Prostate gland (tissue), 2 donors: Measurements from ENCODE around the gene CHST11. TPM values are rescaled to one million over a fixed set of nuclear protein-coding genes. Genes with fewer than 3 reads are reported as not detected.

Source experiments
- DNase-seq: peaks from one replicate; pipeline ENCODE4 v3.0.0-alpha.2; 2019; ENCODE audit warnings: low spot score
- H3K27ac ChIP-seq, 2 donors: fragments of 200-600 bp; sonication (generic); 2 replicates each; pipeline ENCODE4 v1.5.1; 2017 to 2019
- H3K27me3 ChIP-seq: fragments of 200-600 bp; sonication (generic); replicated peaks from 2 replicates; pipeline ENCODE4 v1.5.1; 2019; ENCODE audit not compliant: insufficient read depth
- H3K36me3 ChIP-seq, 2 donors: fragments of 200-600 bp; sonication (generic); 1 replicate in 1 of 2; 2 replicates in 1 of 2; pipeline versions ENCODE4 v1.5.1 to v1.8.1; 2017 to 2019
- H3K4me1 ChIP-seq: fragments of 200-600 bp; sonication (generic); replicated peaks from 2 replicates; pipeline ENCODE4 v1.5.1; 2019
- H3K4me3 ChIP-seq, 2 donors: fragments of 200-600 bp; sonication (generic); 2 replicates each; pipeline ENCODE4 v1.5.1; 2017 to 2019
- H3K9me3 ChIP-seq: fragments of 200-600 bp; sonication (generic); 2 replicates; pipeline ENCODE4 v1.5.1; 2017
- CTCF ChIP-seq, 4 experiments: fragments of 200-600 bp in 2 of 4; fragments of 450-650 bp in 2 of 4; sonication (generic) in 2 of 4; IDR thresholded peaks; 1 replicate in 3 of 4; 2 replicates in 1 of 4; pipeline ENCODE4 v1.5.1; 2016 to 2019; ENCODE audit warnings: antibody characterized with exemption in 4 of 4, mild to moderate bottlenecking in 2 of 4, moderate library complexity in 2 of 4
- POLR2A ChIP-seq: fragments of 450-650 bp; IDR thresholded peaks from one replicate; pipeline ENCODE4 v1.6.1; 2016; ENCODE audit warnings: antibody characterized with exemption, mild to moderate bottlenecking
- POLR2AphosphoS5 ChIP-seq: sonication (generic); formaldehyde crosslinking; IDR thresholded peaks from one replicate; pipeline ENCODE4 v1.6.1; 2017; ENCODE audit warnings: antibody characterized with exemption
- WGBS: methylation state at CpG from one replicate; pipeline ENCODE4 v1.1.5; 2018; 5-methylcytosine and 5-hydroxymethylcytosine counted together
- intact Hi-C: fragments of 100-400 bp; cut with DNase I; formaldehyde crosslinking; loops from one replicate; pipeline ENCODE4 v1.14.2; 2022
- total RNA-seq, 2 donors: library from RNA; depleted of rRNA; stranded (reverse); fragments of >200 nt; gene quantifications; one replicate each; pipeline ENCODE4 v1.1.0, GENCODE V29; 2016

Gene CHST11
- total RNA-seq, 2 donors from 2014 or later: 10.4 to 25.4 TPM

- Histone ChIP-seq H3K4me1 (no peaks in the 10 kb centered on the region), H3K4me3 (no peak overlapping the region), H3K9me3 (no peaks in the 10 kb centered on the region), H3K27me3 (no peaks in the 10 kb centered on the region), H3K27ac (no peak overlapping the region), H3K36me3 (no peaks in the 10 kb centered on the region)
- intact Hi-C loops: no loop called here
- TF ChIP-seq POLR2AphosphoS5 (no peak), CTCF (IDR thresholded peaks at IDR 0.05) (no peak), POLR2A (no peak)
- WGBS: 92% methylated on average over 3 of the region's 3 CpGs
- DNase-seq: no peak
These were observed 50.9 kb downstream of the CHST11 start for GRCh38 chr12:104507672-104508071.

- H3K27ac ChIP-seq: no peak overlapping the region
- TF ChIP-seq POLR2AphosphoS5 (no peak), CTCF (IDR thresholded peaks at IDR 0.05) (no peak), POLR2A (no peak)
- H3K9me3 ChIP-seq: no peaks in the 10 kb centered on the region
- no peaks in the 10 kb centered on the region for H3K4me1 ChIP-seq
- H3K4me3 ChIP-seq: no peak overlapping the region
- no peaks in the 10 kb centered on the region for H3K36me3 ChIP-seq
- DNase-seq: no peak
- H3K27me3 ChIP-seq: no peaks in the 10 kb centered on the region
- intact Hi-C loops: no loop called here
- WGBS: 98% methylated on average over 2 of the region's 2 CpGs
These were observed 52.2 kb downstream of the CHST11 start for GRCh38 chr12:104508752-104509446.

GRCh38 chr12:104510145-104510872 is 53.6 kb downstream of the CHST11 start:
- H3K4me3 ChIP-seq: no peak overlapping the region
- intact Hi-C loops: no loop called here
- H3K9me3 ChIP-seq: no peaks in the 10 kb centered on the region
- no peaks in the 10 kb centered on the region for H3K4me1 ChIP-seq
- 12% methylated on average over 2 of the region's 2 CpGs for WGBS
- no peaks in the 10 kb centered on the region for H3K27me3 ChIP-seq
- DNase-seq: no peak
- TF ChIP-seq POLR2AphosphoS5: no peak
- no peak for TF ChIP-seq CTCF (IDR thresholded peaks at IDR 0.05)
- no peak for TF ChIP-seq POLR2A
- H3K27ac ChIP-seq: no peak overlapping the region
- H3K36me3 ChIP-seq: no peaks in the 10 kb centered on the region

- Histone ChIP-seq H3K4me3 (no peak overlapping the region), H3K36me3 (no peaks in the 10 kb centered on the region), H3K4me1 (no peaks in the 10 kb centered on the region), H3K9me3 (no peaks in the 10 kb centered on the region), H3K27ac (no peak overlapping the region), H3K27me3 (no peaks in the 10 kb centered on the region)
- TF ChIP-seq POLR2A (no peak), POLR2AphosphoS5 (no peak), CTCF (IDR thresholded peaks at IDR 0.05) (no peak)
- 64% methylated on average over 2 of the region's 2 CpGs for WGBS
- intact Hi-C loops: no loop called here
- DNase-seq: no peak
These were observed 54.2 kb downstream of the CHST11 start for GRCh38 chr12:104510873-104511440.
